Measurements from ENCODE around the gene TGFBRAP1. TPM values are rescaled to one million over a fixed set of nuclear protein-coding genes. Genes with fewer than 3 reads are reported as not detected.

TGFBRAP1 gene
- total RNA-seq, 1 experiment from 2014 or later, result 26.5 TPM

DNA sequence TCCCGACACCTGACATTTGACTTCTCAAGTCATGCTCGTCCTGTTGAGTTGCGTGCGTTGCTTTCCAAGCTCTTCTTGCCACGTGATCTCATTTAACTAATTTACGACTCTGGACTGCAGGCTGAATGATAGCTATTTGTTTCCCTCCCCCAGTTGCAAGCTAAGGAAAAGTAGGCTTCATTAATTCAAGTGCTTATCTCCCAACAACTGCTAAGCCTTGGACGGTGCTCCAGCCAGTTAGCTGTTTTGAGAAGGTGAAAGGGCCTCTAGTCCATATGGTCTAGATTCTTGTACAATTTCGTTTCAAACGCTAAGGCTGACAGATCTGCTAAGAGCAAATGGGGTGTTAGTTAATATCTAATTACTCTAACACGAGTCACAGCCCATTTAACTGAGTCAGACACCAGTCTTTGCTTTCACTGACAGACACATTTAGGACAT lies 66.9 kb downstream of the TGFBRAP1 start:
- CTCF ChIA-PET, result interaction anchor here (0.7 kb wide), 1 partner anchor 27 kb away, joined by 4 read pairs; no protein-coding TSS in a partner anchor
- Histone ChIP-seq H3K36me3 (ENCODE audit: low read depth, low read length) (peaks cover 6% of the 10 kb centered on the region; the same call in 1 of the 2 replicates), H3K4me1 (ENCODE audit: insufficient read depth, low read length) (no peaks in the 10 kb centered on the region), H3K9me2 (replicated peaks; ENCODE audit: low read length) (no peaks in the 10 kb centered on the region), H3F3A (ENCODE audit: low read length, unreplicated experiment) (no peaks in the 10 kb centered on the region), H2AFZ (ENCODE audit: low read length) (no peak overlapping the region), H4K20me1 (ENCODE audit: low read length) (no peaks in the 10 kb centered on the region), H3K9me3 (ENCODE audit: low read length) (no peaks in the 10 kb centered on the region), H3K4me3 (ENCODE audit: low read length) (no peak overlapping the region), H3K27ac (ENCODE audit: low read length) (no peak overlapping the region), H3K4me2 (ENCODE audit: low read length) (no peak overlapping the region), H3K9ac (ENCODE audit: low read length) (no peak overlapping the region), H3K27me3 (ENCODE audit: low read length) (no peaks in the 10 kb centered on the region), H3K79me2 (ENCODE audit: low read length) (no peaks in the 10 kb centered on the region)
- TF ChIP-seq, protein P1, sequence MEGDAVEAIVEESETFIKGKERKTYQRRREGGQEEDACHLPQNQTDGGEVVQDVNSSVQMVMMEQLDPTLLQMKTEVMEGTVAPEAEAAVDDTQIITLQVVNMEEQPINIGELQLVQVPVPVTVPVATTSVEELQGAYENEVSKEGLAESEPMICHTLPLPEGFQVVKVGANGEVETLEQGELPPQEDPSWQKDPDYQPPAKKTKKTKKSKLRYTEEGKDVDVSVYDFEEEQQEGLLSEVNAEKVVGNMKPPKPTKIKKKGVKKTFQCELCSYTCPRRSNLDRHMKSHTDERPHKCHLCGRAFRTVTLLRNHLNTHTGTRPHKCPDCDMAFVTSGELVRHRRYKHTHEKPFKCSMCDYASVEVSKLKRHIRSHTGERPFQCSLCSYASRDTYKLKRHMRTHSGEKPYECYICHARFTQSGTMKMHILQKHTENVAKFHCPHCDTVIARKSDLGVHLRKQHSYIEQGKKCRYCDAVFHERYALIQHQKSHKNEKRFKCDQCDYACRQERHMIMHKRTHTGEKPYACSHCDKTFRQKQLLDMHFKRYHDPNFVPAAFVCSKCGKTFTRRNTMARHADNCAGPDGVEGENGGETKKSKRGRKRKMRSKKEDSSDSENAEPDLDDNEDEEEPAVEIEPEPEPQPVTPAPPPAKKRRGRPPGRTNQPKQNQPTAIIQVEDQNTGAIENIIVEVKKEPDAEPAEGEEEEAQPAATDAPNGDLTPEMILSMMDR (conservative IDR thresholded peaks at IDR 0.05; ENCODE audit: low read depth, low read length), result no peak
- TF ChIP-seq EZH2 (IDR thresholded peaks at IDR 0.05; ENCODE audit: low read length, unreplicated experiment), result no peak
- no peak for TF ChIP-seq EZH2phosphoT487 (IDR thresholded peaks at IDR 0.05; ENCODE audit: borderline replicate concordance, low read length)
- POLR2A ChIA-PET (ENCODE audit: unreplicated experiment), result no interaction called here
- ATAC-seq (no peak), DNase-seq (no peak)
- intact Hi-C loops (cut with micrococcal nuclease), result no loop called here
- no TSS peak for BruUV-seq (replicated peaks)

GRCh38 chr2:105261061-105261460 lies 68.5 kb downstream of the TGFBRAP1 start:
- no TSS peak for BruUV-seq (replicated peaks)
- Histone ChIP-seq H3K4me1 (ENCODE audit: insufficient read depth, low read length) (no peaks in the 10 kb centered on the region), H3K36me3 (ENCODE audit: low read depth, low read length) (peaks cover 6% of the 10 kb centered on the region; the same call in 1 of the 2 replicates), H2AFZ (ENCODE audit: low read length) (no peak overlapping the region), H3K27ac (ENCODE audit: low read length) (no peak overlapping the region), H3K4me3 (ENCODE audit: low read length) (no peak overlapping the region), H3K9me2 (replicated peaks; ENCODE audit: low read length) (no peaks in the 10 kb centered on the region), H3K4me2 (ENCODE audit: low read length) (no peak overlapping the region), H3K79me2 (ENCODE audit: low read length) (no peaks in the 10 kb centered on the region), H4K20me1 (ENCODE audit: low read length) (no peaks in the 10 kb centered on the region), H3K9me3 (ENCODE audit: low read length) (no peaks in the 10 kb centered on the region), H3F3A (ENCODE audit: low read length, unreplicated experiment) (no peaks in the 10 kb centered on the region), H3K27me3 (ENCODE audit: low read length) (no peaks in the 10 kb centered on the region), H3K9ac (ENCODE audit: low read length) (no peak overlapping the region)
- CTCF ChIA-PET, result no interaction called here
- intact Hi-C loops (cut with micrococcal nuclease), result no loop called here
- POLR2A ChIA-PET (ENCODE audit: unreplicated experiment), result no interaction called here
- TF ChIP-seq EZH2phosphoT487 (IDR thresholded peaks at IDR 0.05; ENCODE audit: borderline replicate concordance, low read length), result no peak
- TF ChIP-seq, protein P1 (conservative IDR thresholded peaks at IDR 0.05; ENCODE audit: low read depth, low read length), result no peak
- TF ChIP-seq EZH2 (IDR thresholded peaks at IDR 0.05; ENCODE audit: low read length, unreplicated experiment), result no peak
- no peak for ATAC-seq
- DNase-seq, result no peak

DNA sequence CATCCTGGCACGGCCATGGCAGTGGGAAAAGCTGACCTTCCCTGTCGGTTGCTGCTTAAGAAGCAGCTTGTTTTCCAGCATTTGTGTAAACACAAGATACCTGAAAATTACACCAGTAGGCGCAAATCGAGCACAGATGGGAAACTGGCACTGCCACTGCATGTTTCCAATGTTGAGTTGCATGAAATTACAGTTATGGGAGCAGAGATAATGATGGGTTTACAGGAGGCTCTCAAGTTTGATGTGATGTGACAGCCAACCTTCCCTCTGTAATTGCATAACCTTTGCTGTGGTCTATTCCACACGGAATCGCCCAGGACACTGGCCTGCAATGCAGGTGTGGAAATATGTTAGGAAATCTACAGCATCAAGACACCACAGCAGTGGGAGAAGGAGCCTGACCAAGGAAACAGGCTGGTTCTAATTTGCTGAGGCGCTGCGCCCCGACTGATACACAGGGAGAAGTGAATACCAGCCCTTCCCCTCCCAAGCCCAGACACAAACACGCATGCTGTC lies 70.6 kb downstream of the TGFBRAP1 start:
- intact Hi-C loops (cut with micrococcal nuclease), result no loop called here
- H3F3A ChIP-seq (ENCODE audit: low read length, unreplicated experiment), result no peaks in the 10 kb centered on the region
- no peaks in the 10 kb centered on the region for H3K4me1 ChIP-seq (ENCODE audit: insufficient read depth, low read length)
- no peak overlapping the region for H3K27ac ChIP-seq (ENCODE audit: low read length)
- ATAC-seq, result no peak
- no peaks in the 10 kb centered on the region for H3K27me3 ChIP-seq (ENCODE audit: low read length)
- H3K4me3 ChIP-seq (ENCODE audit: low read length), result no peak overlapping the region
- no peaks in the 10 kb centered on the region for H3K9me3 ChIP-seq (ENCODE audit: low read length)
- H3K9ac ChIP-seq (ENCODE audit: low read length), result no peak overlapping the region
- no peaks in the 10 kb centered on the region for H3K9me2 ChIP-seq (replicated peaks; ENCODE audit: low read length)
- no peak overlapping the region for H3K4me2 ChIP-seq (ENCODE audit: low read length)
- TF ChIP-seq, protein P1 (conservative IDR thresholded peaks at IDR 0.05; ENCODE audit: low read depth, low read length), result no peak
- H3K79me2 ChIP-seq (ENCODE audit: low read length), result no peaks in the 10 kb centered on the region
- no peaks in the 10 kb centered on the region for H4K20me1 ChIP-seq (ENCODE audit: low read length)
- no peak for DNase-seq
- no peak overlapping the region for H2AFZ ChIP-seq (ENCODE audit: low read length)
- POLR2A ChIA-PET (ENCODE audit: unreplicated experiment), result no interaction called here
- no TSS peak for BruUV-seq (replicated peaks)
- H3K36me3 ChIP-seq (ENCODE audit: low read depth, low read length), result no peaks in the 10 kb centered on the region
- CTCF ChIA-PET, result interaction anchor here (0.6 kb wide), 1 partner anchor 10 kb away, joined by 3 read pairs; no protein-coding TSS in a partner anchor

Measured in PC-3 (cell line).